HT-29 (cell line): ENCODE measurements around the gene PITPNB. TPM values are rescaled to one million over a fixed set of nuclear protein-coding genes. Genes with fewer than 3 reads are reported as not detected.

Experiments
- DNase-seq: peaks from one replicate; pipeline ENCODE4 v3.0.0-alpha.2; 2015; ENCODE audit warnings: low spot score
- total RNA-seq: library from RNA; depleted of rRNA; stranded (reverse); fragments of >200 nt; shearing (Covaris generic); gene quantifications from 2 replicates; pipeline ENCODE4 v1.2.3, GENCODE V29; 2014

Gene PITPNB
- total RNA-seq, 1 experiment from 2014 or later: 12.3 TPM

- DNase-seq: no peak
Observed at GRCh38 chr22:27834364-27835185, 84.5 kb downstream of the PITPNB start.

- DNase-seq: no peak
Observed at GRCh38 chr22:27833803-27834202, 85.3 kb downstream of the PITPNB start.

- DNase-seq: no peak
Observed at GRCh38 chr22:27832606-27833005, 86.5 kb downstream of the PITPNB start.

GRCh38 chr22:27829620-27830019, 89.4 kb downstream of the PITPNB start:
- no peak for DNase-seq

- DNase-seq: no peak
Observed at GRCh38 chr22:27827604-27828587, 91.2 kb downstream of the PITPNB start.

- no peak for DNase-seq
Observed at GRCh38 chr22:27825174-27825573, 93.9 kb downstream of the PITPNB start.

GRCh38 chr22:27823221-27823620, 95.8 kb downstream of the PITPNB start:
- DNase-seq: no peak

- no peak for DNase-seq
Observed at GRCh38 chr22:27820896-27821866, 97.9 kb downstream of the PITPNB start.

GRCh38 chr22:27816552-27816951, 102.5 kb downstream of the PITPNB start:
- no peak for DNase-seq

- no peak for DNase-seq
Observed at GRCh38 chr22:27815826-27816530, 103.1 kb downstream of the PITPNB start.

- DNase-seq: no peak
Observed at GRCh38 chr22:27814993-27815392, 104.1 kb downstream of the PITPNB start.

- DNase-seq: no peak
Observed at GRCh38 chr22:27811778-27812177, 107.3 kb downstream of the PITPNB start.

GRCh38 chr22:27810609-27811151, 108.4 kb downstream of the PITPNB start:
- DNase-seq: no peak

- no peak for DNase-seq
Observed at GRCh38 chr22:27809700-27810608, 109.1 kb downstream of the PITPNB start.

- DNase-seq: no peak
Observed at GRCh38 chr22:27809226-27809603, 109.8 kb downstream of the PITPNB start.

- no peak for DNase-seq
Observed at GRCh38 chr22:27808451-27809225, 110.4 kb downstream of the PITPNB start.

GRCh38 chr22:27805841-27806240, 113.2 kb downstream of the PITPNB start:
- DNase-seq: no peak
